ENCODE data around the gene CERS1.

DNA sequence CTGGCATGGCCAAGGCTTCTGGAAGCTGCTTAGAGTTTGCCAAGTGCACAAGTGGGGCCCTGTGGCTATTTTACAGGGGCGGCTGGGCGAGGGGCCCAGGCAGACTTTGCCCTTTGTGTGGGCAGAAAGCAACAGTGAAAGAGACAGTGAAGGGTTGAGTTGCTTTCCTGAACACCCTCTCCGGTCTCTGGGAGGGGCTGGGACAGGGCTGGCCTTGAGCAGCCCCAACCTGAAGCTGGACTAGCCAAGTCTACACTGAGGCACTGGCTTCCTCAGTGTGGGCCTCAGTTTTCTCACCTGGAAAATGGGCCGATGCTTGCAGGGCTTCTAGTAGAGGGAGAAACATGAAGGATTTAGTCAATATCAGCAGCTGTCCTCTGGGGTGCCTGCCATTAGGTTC lies 47.5 kb upstream of the CERS1 start:
- TF ChIP-seq, protein P1, sequence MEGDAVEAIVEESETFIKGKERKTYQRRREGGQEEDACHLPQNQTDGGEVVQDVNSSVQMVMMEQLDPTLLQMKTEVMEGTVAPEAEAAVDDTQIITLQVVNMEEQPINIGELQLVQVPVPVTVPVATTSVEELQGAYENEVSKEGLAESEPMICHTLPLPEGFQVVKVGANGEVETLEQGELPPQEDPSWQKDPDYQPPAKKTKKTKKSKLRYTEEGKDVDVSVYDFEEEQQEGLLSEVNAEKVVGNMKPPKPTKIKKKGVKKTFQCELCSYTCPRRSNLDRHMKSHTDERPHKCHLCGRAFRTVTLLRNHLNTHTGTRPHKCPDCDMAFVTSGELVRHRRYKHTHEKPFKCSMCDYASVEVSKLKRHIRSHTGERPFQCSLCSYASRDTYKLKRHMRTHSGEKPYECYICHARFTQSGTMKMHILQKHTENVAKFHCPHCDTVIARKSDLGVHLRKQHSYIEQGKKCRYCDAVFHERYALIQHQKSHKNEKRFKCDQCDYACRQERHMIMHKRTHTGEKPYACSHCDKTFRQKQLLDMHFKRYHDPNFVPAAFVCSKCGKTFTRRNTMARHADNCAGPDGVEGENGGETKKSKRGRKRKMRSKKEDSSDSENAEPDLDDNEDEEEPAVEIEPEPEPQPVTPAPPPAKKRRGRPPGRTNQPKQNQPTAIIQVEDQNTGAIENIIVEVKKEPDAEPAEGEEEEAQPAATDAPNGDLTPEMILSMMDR (IDR thresholded peaks at IDR 0.05): no peak
- TF ChIP-seq POLR2A (IDR thresholded peaks at IDR 0.05): no peak

All from testis (tissue), 2 donors.